HepG2 (cell line): ENCODE data around the gene P4HA1. TPM values are rescaled to one million over a fixed set of nuclear protein-coding genes. Genes with fewer than 3 reads are reported as not detected.
A peak's percentile ranks its signal among the peaks of the same experiment; 100 is the strongest.
"Not testable (repeated sequence)": the region's sequence is repeated elsewhere in the genome, so short reads cannot be mapped to it uniquely, and the experiment has no call there.

Experiments
- ATAC-seq: fragments of 200-7000 bp; cut with Tn5 transposase; 3 replicates; pipeline ENCODE4 v1.9.1; 2020; ENCODE audit warnings: mild to moderate bottlenecking, moderate library complexity
- BruUV-seq: library from RNA; stranded (reverse); fragments of 400-500 nt; replicated peaks from 2 replicates; lab custom pipeline; 2021; lab: Mats Ljungman, UMichigan
- CTCF ChIA-PET: fragments of 300-600 bp; formaldehyde crosslinking; extraction: SDS; loops from one replicate; lab custom pipeline; 2021; ENCODE audit warnings: low total read pairs, inconsistent platforms, low intra/inter-chr PET ratio; lab: Yijun Ruan, JAX
- POLR2A ChIA-PET: fragments of 350-600 bp; sonication (Branson Sonifier 250); formaldehyde crosslinking; loops from one replicate; lab custom pipeline; 2020; ENCODE audit warnings: antibody characterized with exemption, inconsistent platforms; lab: Yijun Ruan, JAX
- DNase-seq: peaks from one replicate; pipeline ENCODE4 v3.0.0-alpha.2; 2015; ENCODE audit warnings: low spot score
- FAIRE-seq: peaks from 3 replicates; lab custom pipeline; 2011; peaks lifted over from hg19 to GRCh38; lab: Jason Lieb, UNC
- H2AFZ ChIP-seq: one replicate; pipeline ENCODE4 v1.6.1; 2011; ENCODE audit warnings: low read length, inconsistent platforms
- H3K27ac ChIP-seq: fragments of 300-600 bp; 3 replicates; pipeline ENCODE4 v1.8.0; 2011; ENCODE audit warnings: mixed run types, mild to moderate bottlenecking, mixed read lengths, low read length, inconsistent platforms; ENCODE audit not compliant: insufficient read depth; ENCODE audit errors: extremely low read length
- H3K27me3 ChIP-seq, 2 experiments: fragments of 200-600 bp in 1 of 2; 2 replicates in 1 of 2; 3 replicates in 1 of 2; pipeline versions ENCODE4 v1.6.0 to v1.8.0; 2011; ENCODE audit warnings: low read length in 2 of 2, mild to moderate bottlenecking in 2 of 2, moderate library complexity in 2 of 2, inconsistent platforms in 1 of 2; ENCODE audit not compliant: insufficient read depth in 2 of 2, control insufficient read depth in 1 of 2
- H3K36me3 ChIP-seq, 2 experiments: fragments of 200-600 bp in 1 of 2; replicated peaks in 1 of 2; 2 replicates in 1 of 2; 3 replicates in 1 of 2; pipeline versions ENCODE4 v1.5.1 to v1.8.0; 2011; ENCODE audit warnings: low read length in 2 of 2, inconsistent platforms in 1 of 2; ENCODE audit not compliant: insufficient read depth in 2 of 2, control insufficient read depth in 1 of 2
- H3K4me1 ChIP-seq: 2 replicates; pipeline ENCODE4 v1.5.1; 2012; ENCODE audit warnings: low read length, inconsistent platforms; ENCODE audit not compliant: insufficient read depth
- H3K4me2 ChIP-seq: 2 replicates; pipeline ENCODE4 v1.6.0; 2011; ENCODE audit warnings: low read depth, low read length, inconsistent platforms
- H3K4me3 ChIP-seq, 3 experiments: fragments of 200-600 bp in 1 of 3; sonication (generic), shearing (Covaris generic) in 1 of 3; replicated peaks in 1 of 3; 2 replicates each; pipeline ENCODE4 v1.5.1; 2011 to 2016; ENCODE audit warnings: low read length in 3 of 3, inconsistent platforms in 2 of 3, low read depth in 2 of 3, mild to moderate bottlenecking in 2 of 3, control low read depth in 1 of 3, mixed read lengths in 1 of 3; ENCODE audit not compliant: insufficient read depth in 1 of 3
- H3K79me2 ChIP-seq: one replicate; pipeline ENCODE4 v1.6.1; 2011; ENCODE audit warnings: low read length, inconsistent platforms; ENCODE audit not compliant: insufficient read depth
- H3K9ac ChIP-seq: 2 replicates; pipeline ENCODE4 v1.6.0; 2011; ENCODE audit warnings: mild to moderate bottlenecking, low read depth, low read length, inconsistent platforms; ENCODE audit not compliant: insufficient read depth
- H3K9me3 ChIP-seq: 2 replicates; pipeline ENCODE4 v1.5.1; 2012; ENCODE audit warnings: mild to moderate bottlenecking, low read length
- H4K20me1 ChIP-seq: 2 replicates; pipeline ENCODE4 v1.6.0; 2011; ENCODE audit warnings: inconsistent platforms, mild to moderate bottlenecking, low read length, moderate library complexity; ENCODE audit not compliant: insufficient read depth
- ATF7 ChIP-seq, 2 experiments: fragments of 450-650 bp in 1 of 2; sonication (generic) in 1 of 2; formaldehyde crosslinking in 1 of 2; IDR thresholded peaks; 2 replicates each; pipeline versions ENCODE4 v1.4.0 to v1.6.1; 2016 to 2020; ENCODE audit warnings: antibody characterized with exemption in 1 of 2, mild to moderate bottlenecking in 1 of 2, missing genetic modification reagents in 1 of 2
- MAFK ChIP-seq, 2 experiments: IDR thresholded peaks in 1 of 2; conservative IDR thresholded peaks in 1 of 2; 2 replicates each; pipeline ENCODE4 v1.6.1; 2011; ENCODE audit warnings: improper control_type of control experiment in 2 of 2, low read length in 2 of 2
- ZNF577 ChIP-seq: sonication (generic); formaldehyde crosslinking; IDR thresholded peaks from 2 replicates; pipeline ENCODE4 v1.4.0; 2020; ENCODE audit warnings: mild to moderate bottlenecking, low read depth, missing genetic modification reagents, borderline replicate concordance
- WGBS: methylation state at CpG from one replicate; pipeline ENCODE4 v1.1.6; 2017; ENCODE audit warnings: low lambda C conversion rate; 5-methylcytosine and 5-hydroxymethylcytosine counted together
- in situ Hi-C: cut with HindIII; loops from 2 replicates; pipeline ENCODE4 v1.10.0; 2017; ENCODE audit warnings: low pct_unique_long_range_greater_than_20kb; ENCODE audit not compliant: extremely low pct_ligation_motif_present
- intact Hi-C: fragments of 100-400 bp; cut with micrococcal nuclease; formaldehyde crosslinking; loops from one replicate; pipeline ENCODE4 v1.10.0; 2022; ENCODE audit not compliant: unreplicated experiment
- polyA plus RNA-seq, 8 experiments: library from polyadenylated mRNA; depleted of rRNA in 3 of 8; stranded (reverse) in 7 of 8; unstranded in 1 of 8; fragments of >200 nt; fragmentation: Illumina TruSeq in 4 of 8; extraction: Trizol in 4 of 8; gene quantifications; 2 replicates each; pipeline versions ENCODE4 v1.2.1 to v1.2.3, GENCODE V29; 2011 to 2016; ENCODE audit warnings: low read depth in 4 of 8, missing spikeins in 1 of 8, mixed read lengths in 1 of 8; ENCODE audit not compliant: insufficient read depth in 1 of 8
- total RNA-seq, 5 experiments: library from RNA; depleted of rRNA; stranded (reverse); fragments of >200 nt; fragmentation: Illumina TruSeq; extraction: Trizol; gene quantifications; 2 replicates each; pipeline ENCODE4 v1.2.3, GENCODE V29; 2016; ENCODE audit warnings: low read depth in 1 of 5
- TF ChIP-seq, protein P1 (sequence below): IDR thresholded peaks from 2 replicates; pipeline ENCODE4 v1.4.0; 2020; ENCODE audit warnings: mild to moderate bottlenecking, missing genetic modification reagents
- TF ChIP-seq, protein P2 (sequence below): sonication (generic); formaldehyde crosslinking; IDR thresholded peaks from 2 replicates; pipeline ENCODE4 v1.4.0; 2020; ENCODE audit warnings: mild to moderate bottlenecking, missing genetic modification reagents
- TF ChIP-seq, protein P3 (sequence below): sonication (generic); formaldehyde crosslinking; IDR thresholded peaks from 2 replicates; pipeline ENCODE4 v1.4.0; 2020; ENCODE audit warnings: mild to moderate bottlenecking, missing genetic modification reagents

The P4HA1 gene
- total and polyA plus RNA-seq, 2 of the 13 experiments (the other 11 are each of a cell fraction or from before 2014, with no cell fraction given), result 63.1 to 196 TPM

DNA sequence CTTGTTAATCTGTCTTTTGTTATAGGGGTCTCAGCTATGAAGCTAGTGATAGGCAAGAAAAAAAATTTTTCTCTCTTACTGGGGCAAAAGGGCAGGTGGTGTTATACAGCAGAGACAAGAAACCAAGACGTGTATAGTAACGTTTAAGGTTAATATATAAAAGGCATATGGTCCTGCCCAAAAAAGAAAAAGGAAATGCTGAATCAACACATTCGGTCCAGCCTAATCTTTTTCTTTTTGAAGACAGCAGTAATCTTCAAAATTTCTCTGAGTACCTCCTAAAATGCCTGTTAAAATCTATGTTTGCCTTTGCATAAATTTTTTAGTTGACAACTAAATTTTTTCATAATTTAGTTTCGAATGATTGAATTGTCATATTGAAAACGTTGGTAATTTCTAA, 54.5 kb downstream of the P4HA1 start (continued):
- TF ChIP-seq, protein P1, sequence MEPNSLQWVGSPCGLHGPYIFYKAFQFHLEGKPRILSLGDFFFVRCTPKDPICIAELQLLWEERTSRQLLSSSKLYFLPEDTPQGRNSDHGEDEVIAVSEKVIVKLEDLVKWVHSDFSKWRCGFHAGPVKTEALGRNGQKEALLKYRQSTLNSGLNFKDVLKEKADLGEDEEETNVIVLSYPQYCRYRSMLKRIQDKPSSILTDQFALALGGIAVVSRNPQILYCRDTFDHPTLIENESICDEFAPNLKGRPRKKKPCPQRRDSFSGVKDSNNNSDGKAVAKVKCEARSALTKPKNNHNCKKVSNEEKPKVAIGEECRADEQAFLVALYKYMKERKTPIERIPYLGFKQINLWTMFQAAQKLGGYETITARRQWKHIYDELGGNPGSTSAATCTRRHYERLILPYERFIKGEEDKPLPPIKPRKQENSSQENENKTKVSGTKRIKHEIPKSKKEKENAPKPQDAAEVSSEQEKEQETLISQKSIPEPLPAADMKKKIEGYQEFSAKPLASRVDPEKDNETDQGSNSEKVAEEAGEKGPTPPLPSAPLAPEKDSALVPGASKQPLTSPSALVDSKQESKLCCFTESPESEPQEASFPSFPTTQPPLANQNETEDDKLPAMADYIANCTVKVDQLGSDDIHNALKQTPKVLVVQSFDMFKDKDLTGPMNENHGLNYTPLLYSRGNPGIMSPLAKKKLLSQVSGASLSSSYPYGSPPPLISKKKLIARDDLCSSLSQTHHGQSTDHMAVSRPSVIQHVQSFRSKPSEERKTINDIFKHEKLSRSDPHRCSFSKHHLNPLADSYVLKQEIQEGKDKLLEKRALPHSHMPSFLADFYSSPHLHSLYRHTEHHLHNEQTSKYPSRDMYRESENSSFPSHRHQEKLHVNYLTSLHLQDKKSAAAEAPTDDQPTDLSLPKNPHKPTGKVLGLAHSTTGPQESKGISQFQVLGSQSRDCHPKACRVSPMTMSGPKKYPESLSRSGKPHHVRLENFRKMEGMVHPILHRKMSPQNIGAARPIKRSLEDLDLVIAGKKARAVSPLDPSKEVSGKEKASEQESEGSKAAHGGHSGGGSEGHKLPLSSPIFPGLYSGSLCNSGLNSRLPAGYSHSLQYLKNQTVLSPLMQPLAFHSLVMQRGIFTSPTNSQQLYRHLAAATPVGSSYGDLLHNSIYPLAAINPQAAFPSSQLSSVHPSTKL (CRISPR knock-in tag), result no peak
- TF ChIP-seq, protein P2, sequence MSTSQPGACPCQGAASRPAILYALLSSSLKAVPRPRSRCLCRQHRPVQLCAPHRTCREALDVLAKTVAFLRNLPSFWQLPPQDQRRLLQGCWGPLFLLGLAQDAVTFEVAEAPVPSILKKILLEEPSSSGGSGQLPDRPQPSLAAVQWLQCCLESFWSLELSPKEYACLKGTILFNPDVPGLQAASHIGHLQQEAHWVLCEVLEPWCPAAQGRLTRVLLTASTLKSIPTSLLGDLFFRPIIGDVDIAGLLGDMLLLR (CRISPR knock-in tag), result no peak
- peak; percentile 61 to 72 for TF ChIP-seq MAFK (conservative IDR thresholded peaks at IDR 0.05 in 1 of 2, IDR thresholded peaks at IDR 0.05 in 1 of 2; ENCODE audit: low read length in 2 of 2)
- TF ChIP-seq, protein P3, sequence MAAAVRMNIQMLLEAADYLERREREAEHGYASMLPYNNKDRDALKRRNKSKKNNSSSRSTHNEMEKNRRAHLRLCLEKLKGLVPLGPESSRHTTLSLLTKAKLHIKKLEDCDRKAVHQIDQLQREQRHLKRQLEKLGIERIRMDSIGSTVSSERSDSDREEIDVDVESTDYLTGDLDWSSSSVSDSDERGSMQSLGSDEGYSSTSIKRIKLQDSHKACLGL (CRISPR knock-in tag), result no peak

DNA sequence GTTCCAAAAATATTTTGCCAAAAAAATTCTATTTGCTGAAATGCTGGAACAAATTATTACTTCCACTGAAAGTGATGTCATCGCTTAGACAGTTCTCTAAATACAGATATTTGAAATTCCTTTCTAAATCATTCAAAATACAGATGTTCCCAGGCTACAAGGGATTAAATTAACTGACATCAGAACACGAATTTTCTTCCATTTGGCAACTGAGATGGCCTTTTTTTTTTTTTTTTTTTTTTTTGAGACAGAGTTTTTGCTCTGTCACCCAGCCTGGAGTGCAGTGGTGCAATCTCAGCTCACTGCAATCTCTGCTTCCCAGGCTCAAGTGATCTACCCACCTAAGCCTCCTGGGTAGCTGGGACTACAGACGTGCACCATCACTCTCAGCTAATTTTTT, 57.0 kb downstream of the P4HA1 start:
- BruUV-seq, result no TSS peak
- FAIRE-seq (no peak), DNase-seq (no peak), ATAC-seq (no peak)
- H3K79me2 ChIP-seq, result no peaks in the 10 kb centered on the region
- H3K9me3 ChIP-seq, result no peaks in the 10 kb centered on the region
- H3K36me3 ChIP-seq, result peaks cover 5 to 50% of the 10 kb centered on the region in 2 experiments; a peak in 4 of 5 replicates
- in situ Hi-C loops, result no loop called here
- ChIA-PET POLR2A (no interaction called here), CTCF (no interaction called here)
- no peak overlapping the region for H3K4me3 ChIP-seq
- H3K27me3 ChIP-seq, result no peaks in the 10 kb centered on the region
- no peak overlapping the region for H3K27ac ChIP-seq
- H3K9ac ChIP-seq, result no peak overlapping the region
- no peak for TF ChIP-seq ZNF577 (CRISPR knock-in tag)
- peak; percentile 63 for TF ChIP-seq ATF7 (IDR thresholded peaks at IDR 0.05)
- TF ChIP-seq ATF7 (CRISPR knock-in tag; IDR thresholded peaks at IDR 0.05), result no peak
- intact Hi-C loops, result no loop called here
- no peaks in the 10 kb centered on the region for H3K4me1 ChIP-seq
- no peak overlapping the region for H3K4me2 ChIP-seq
- H4K20me1 ChIP-seq, result peaks cover 1% of the 10 kb centered on the region; the same call in 1 of the 2 replicates
- 93% methylated on average over 3 of the region's 3 CpGs for WGBS
- H2AFZ ChIP-seq, result no peak overlapping the region

DNA sequence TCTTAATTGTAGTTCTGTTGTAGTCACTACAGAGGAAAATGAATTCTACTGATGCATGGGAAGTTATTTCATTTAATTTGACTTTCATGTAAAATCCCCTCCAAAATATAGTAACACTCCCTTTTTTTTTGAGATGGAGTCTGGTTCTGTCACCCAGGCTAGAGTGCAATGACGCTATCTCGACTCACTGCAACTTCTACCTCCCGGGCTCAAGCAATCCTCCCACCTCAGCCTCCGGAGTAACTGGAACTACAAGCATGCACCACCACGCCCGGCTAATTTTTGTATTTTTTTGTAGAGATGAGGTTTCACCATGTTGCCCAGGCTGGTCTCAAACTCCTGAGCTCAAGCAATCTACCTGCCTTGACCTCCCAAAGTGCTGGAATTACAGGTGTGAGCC, 60.4 kb downstream of the P4HA1 start:
- POLR2A ChIA-PET, ATAC-seq, DNase-seq, H3K9ac ChIP-seq, H3K4me2 ChIP-seq, H3K27me3 ChIP-seq, H2AFZ ChIP-seq, intact Hi-C loops, H3K4me3 ChIP-seq, H3K79me2 ChIP-seq, CTCF ChIA-PET, BruUV-seq, in situ Hi-C loops, H3K9me3 ChIP-seq, H3K27ac ChIP-seq, H3K4me1 ChIP-seq, FAIRE-seq, H4K20me1 ChIP-seq: not testable (repeated sequence)
- WGBS, result 98% methylated on average over 6 of the region's 6 CpGs
- peaks cover 11 to 57% of the 10 kb centered on the region in 2 experiments for H3K36me3 ChIP-seq
